ENCODE data around the gene NR5A2.
A peak's percentile ranks its signal among the peaks of the same experiment; 100 is the strongest.

The NR5A2 gene

DNA sequence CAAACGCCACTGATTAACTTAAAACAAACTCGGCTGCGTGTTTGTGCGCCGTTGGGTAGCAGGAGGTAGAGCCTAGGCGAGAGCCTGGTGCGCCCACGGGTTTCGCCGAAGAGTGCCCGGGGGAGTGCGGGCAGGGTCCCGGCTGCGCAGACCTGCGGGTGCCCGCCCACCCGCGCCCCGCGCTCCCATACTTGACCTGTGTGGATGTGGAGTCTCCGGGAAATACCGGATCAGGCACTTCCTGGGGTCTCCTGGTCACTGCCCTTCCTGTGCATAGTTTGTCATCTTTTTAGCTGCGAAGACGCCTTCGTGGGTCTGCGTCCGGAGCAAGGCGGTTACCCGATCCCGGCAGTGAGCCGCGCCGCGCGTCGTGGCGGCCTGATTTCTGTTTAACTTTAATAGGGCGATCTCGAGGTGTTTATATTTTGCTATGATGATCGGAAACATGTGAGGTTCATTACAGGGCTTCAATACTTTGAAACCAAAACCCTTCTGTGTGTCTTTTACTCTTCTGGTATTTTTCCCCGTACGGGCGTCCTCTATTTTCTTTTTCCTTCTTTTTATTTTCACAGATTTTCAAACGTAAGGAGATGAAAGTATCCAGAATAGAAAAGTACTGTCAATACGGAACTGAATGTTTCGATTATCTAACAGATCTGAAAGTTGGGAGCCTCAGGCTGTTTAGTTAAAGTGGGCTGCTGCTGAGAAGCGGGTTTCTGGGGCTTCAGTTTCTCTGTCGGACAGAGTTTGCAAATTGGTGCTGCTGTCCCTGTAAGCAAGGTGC is 15.2 kb downstream of the NR5A2 start:
- no peak overlapping the region for H3K27ac ChIP-seq (ENCODE audit: low read depth, low read length, poor library complexity, severe bottlenecking)

GRCh38 chr1:200043336-200043668 is 15.8 kb downstream of the NR5A2 start:
- H3K27me3 ChIP-seq (ENCODE audit: insufficient read depth, low read length): no peaks in the 10 kb centered on the region
- no peaks in the 10 kb centered on the region for H3F3A ChIP-seq (ENCODE audit: insufficient read depth, low read length)
- H3K4me3 ChIP-seq (ENCODE audit: low read depth, low read length, poor library complexity, severe bottlenecking): peak overlapping the region; percentile 42
- peak overlapping the region; percentile 48; the same call in 1 of the 2 replicates for H3K4me2 ChIP-seq (ENCODE audit: low read length)
- H4K20me1 ChIP-seq (ENCODE audit: insufficient read depth, low read length): no peaks in the 10 kb centered on the region
- H2AFZ ChIP-seq (ENCODE audit: low read length): no peak overlapping the region
- no peak overlapping the region for H3K27ac ChIP-seq (ENCODE audit: low read depth, low read length, poor library complexity, severe bottlenecking)
- no peaks in the 10 kb centered on the region for H3K9me2 ChIP-seq (ENCODE audit: low read depth, low read length)
- H3K9ac ChIP-seq (ENCODE audit: low read length): no peak overlapping the region
- peaks cover 7% of the 10 kb centered on the region for H3K4me1 ChIP-seq (ENCODE audit: insufficient read depth, low read length, severe bottlenecking)
- H3K36me3 ChIP-seq (ENCODE audit: insufficient read depth, low read length): no peaks in the 10 kb centered on the region
- no peaks in the 10 kb centered on the region for H3K79me2 ChIP-seq (ENCODE audit: insufficient read depth, low read length)
- no peak for TF ChIP-seq EZH2 (IDR thresholded peaks at IDR 0.05; ENCODE audit: borderline replicate concordance, low read length)
- TF ChIP-seq, protein P1, sequence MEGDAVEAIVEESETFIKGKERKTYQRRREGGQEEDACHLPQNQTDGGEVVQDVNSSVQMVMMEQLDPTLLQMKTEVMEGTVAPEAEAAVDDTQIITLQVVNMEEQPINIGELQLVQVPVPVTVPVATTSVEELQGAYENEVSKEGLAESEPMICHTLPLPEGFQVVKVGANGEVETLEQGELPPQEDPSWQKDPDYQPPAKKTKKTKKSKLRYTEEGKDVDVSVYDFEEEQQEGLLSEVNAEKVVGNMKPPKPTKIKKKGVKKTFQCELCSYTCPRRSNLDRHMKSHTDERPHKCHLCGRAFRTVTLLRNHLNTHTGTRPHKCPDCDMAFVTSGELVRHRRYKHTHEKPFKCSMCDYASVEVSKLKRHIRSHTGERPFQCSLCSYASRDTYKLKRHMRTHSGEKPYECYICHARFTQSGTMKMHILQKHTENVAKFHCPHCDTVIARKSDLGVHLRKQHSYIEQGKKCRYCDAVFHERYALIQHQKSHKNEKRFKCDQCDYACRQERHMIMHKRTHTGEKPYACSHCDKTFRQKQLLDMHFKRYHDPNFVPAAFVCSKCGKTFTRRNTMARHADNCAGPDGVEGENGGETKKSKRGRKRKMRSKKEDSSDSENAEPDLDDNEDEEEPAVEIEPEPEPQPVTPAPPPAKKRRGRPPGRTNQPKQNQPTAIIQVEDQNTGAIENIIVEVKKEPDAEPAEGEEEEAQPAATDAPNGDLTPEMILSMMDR (IDR thresholded peaks at IDR 0.05; ENCODE audit: low read length): no peak
- no peaks in the 10 kb centered on the region for H3K9me3 ChIP-seq (ENCODE audit: low read length)

More for the DNA sequence above, 15.2 kb downstream of the NR5A2 start:
- Histone ChIP-seq H3K9me2 (ENCODE audit: low read depth, low read length) (no peaks in the 10 kb centered on the region), H4K20me1 (ENCODE audit: insufficient read depth, low read length) (no peaks in the 10 kb centered on the region), H3K9ac (ENCODE audit: low read length) (no peak overlapping the region), H3K9me3 (ENCODE audit: low read length) (no peaks in the 10 kb centered on the region), H3F3A (ENCODE audit: insufficient read depth, low read length) (no peaks in the 10 kb centered on the region), H3K36me3 (ENCODE audit: insufficient read depth, low read length) (no peaks in the 10 kb centered on the region), H3K4me3 (ENCODE audit: low read depth, low read length, poor library complexity, severe bottlenecking) (peak overlapping the region; percentile 42), H2AFZ (ENCODE audit: low read length) (no peak overlapping the region), H3K79me2 (ENCODE audit: insufficient read depth, low read length) (no peaks in the 10 kb centered on the region), H3K27me3 (ENCODE audit: insufficient read depth, low read length) (no peaks in the 10 kb centered on the region), H3K4me1 (ENCODE audit: insufficient read depth, low read length, severe bottlenecking) (peaks cover 7% of the 10 kb centered on the region), H3K4me2 (ENCODE audit: low read length) (peak overlapping the region; percentile 48)
- TF ChIP-seq, protein P1 (IDR thresholded peaks at IDR 0.05; ENCODE audit: low read length): no peak
- TF ChIP-seq EZH2 (IDR thresholded peaks at IDR 0.05; ENCODE audit: borderline replicate concordance, low read length): no peak

GRCh38 chr1:200046115-200046514 is 18.6 kb downstream of the NR5A2 start:
- no peaks in the 10 kb centered on the region for H3K36me3 ChIP-seq (ENCODE audit: insufficient read depth, low read length)
- H3K9me2 ChIP-seq (ENCODE audit: low read depth, low read length): no peaks in the 10 kb centered on the region
- no peaks in the 10 kb centered on the region for H3K9me3 ChIP-seq (ENCODE audit: low read length)
- no peak overlapping the region for H3K4me3 ChIP-seq (ENCODE audit: low read depth, low read length, poor library complexity, severe bottlenecking)
- H3K27me3 ChIP-seq (ENCODE audit: insufficient read depth, low read length): no peaks in the 10 kb centered on the region
- no peak overlapping the region for H2AFZ ChIP-seq (ENCODE audit: low read length)
- no peaks in the 10 kb centered on the region for H4K20me1 ChIP-seq (ENCODE audit: insufficient read depth, low read length)
- TF ChIP-seq EZH2 (IDR thresholded peaks at IDR 0.05; ENCODE audit: borderline replicate concordance, low read length): no peak
- TF ChIP-seq, protein P1 (IDR thresholded peaks at IDR 0.05; ENCODE audit: low read length): no peak
- H3K4me2 ChIP-seq (ENCODE audit: low read length): no peak overlapping the region
- H3K79me2 ChIP-seq (ENCODE audit: insufficient read depth, low read length): no peaks in the 10 kb centered on the region
- no peak overlapping the region for H3K27ac ChIP-seq (ENCODE audit: low read depth, low read length, poor library complexity, severe bottlenecking)
- H3K4me1 ChIP-seq (ENCODE audit: insufficient read depth, low read length, severe bottlenecking): no peaks in the 10 kb centered on the region
- no peak overlapping the region for H3K9ac ChIP-seq (ENCODE audit: low read length)
- H3F3A ChIP-seq (ENCODE audit: insufficient read depth, low read length): no peaks in the 10 kb centered on the region

Data from OCI-LY1 (cell line).